GDM1 (cell line): ENCODE results near the gene ARHGAP8.

Experiments used
- DNase-seq: peaks from one replicate; lab custom pipeline; 2025; lab: John Stamatoyannopoulos, UW

Gene ARHGAP8

GRCh38 chr22:44802956-44803355 lies 50.6 kb downstream of the ARHGAP8 start:
- no peak for DNase-seq

DNA sequence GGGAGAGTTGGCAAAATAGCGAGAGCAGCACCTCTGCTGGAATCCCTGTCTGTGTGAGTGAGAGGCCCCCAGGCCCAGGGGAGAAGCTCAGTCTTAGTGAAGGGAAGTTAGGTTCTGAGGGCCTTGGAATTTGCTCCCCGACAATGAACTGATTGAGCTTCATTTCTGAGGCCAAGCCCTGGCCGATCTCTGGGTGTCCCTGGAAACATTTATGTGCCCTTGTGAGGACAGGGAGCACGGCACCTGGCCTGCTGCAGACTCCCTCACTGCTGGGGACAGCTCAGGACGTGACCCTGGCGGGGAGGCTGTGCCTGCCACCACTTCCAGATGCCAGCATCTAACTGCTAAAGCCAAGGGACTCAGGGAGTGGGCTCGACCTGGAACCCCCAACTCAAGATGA lies 52.0 kb downstream of the ARHGAP8 start:
- no peak for DNase-seq

- DNase-seq = no peak
These were observed 53.3 kb downstream of the ARHGAP8 start for GRCh38 chr22:44805711-44806110.

DNA sequence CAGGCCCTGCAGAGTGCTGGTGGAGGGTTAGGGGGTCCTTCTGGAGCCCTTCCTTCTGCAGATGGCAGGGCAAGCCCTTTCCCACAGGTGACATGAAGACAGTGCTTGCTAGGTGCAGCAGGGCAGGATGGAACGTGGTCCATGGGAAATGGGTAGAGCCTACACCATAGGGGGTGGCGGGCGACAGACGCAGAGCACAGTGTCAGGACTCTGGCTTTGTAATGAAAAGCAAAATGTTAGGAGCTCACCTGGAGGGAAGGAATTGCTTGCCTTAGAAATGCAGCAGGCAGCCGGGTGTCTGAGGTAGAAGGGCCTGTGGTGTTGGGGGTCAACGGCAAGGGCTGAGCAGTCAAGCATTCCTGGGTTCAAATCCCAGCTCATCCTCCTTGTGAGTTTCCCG lies 54.9 kb downstream of the ARHGAP8 start:
- no peak for DNase-seq

DNA sequence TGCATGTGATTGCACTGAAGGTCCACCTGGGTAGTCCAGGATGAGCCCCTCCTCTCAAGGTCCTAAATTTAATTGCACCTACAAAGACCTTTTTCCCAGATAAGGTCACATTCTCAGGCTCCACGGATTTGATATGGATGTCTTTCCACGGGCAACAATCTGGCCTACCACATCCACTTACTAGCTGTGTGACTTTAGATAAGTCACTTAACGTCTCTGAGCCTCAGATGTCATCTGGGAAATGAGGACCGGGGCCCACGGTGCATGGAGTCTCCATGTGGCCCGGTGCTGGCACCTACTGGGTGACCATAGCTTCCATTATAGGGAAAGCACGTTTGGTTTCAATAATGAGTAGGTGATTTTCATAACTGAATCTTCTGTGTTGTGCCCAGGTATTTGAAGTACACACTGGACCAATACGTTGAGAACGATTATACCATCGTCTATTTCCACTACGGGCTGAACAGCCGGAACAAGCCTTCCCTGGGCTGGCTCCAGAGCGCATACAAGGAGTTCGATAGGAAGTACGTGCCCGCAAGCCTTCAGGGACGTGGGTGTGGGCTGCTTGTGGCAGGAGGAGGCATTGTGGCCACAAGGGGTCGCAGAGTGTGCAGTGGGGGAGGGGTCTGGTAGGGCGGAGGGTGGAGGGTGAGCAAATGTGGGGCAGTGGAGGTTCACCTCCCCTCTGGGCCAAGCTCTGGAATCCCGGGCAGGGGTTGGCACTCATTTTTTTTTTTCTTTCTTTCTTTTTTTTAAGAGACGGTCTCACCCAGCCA lies 55.7 kb downstream of the ARHGAP8 start:
- DNase-seq = no peak

DNA sequence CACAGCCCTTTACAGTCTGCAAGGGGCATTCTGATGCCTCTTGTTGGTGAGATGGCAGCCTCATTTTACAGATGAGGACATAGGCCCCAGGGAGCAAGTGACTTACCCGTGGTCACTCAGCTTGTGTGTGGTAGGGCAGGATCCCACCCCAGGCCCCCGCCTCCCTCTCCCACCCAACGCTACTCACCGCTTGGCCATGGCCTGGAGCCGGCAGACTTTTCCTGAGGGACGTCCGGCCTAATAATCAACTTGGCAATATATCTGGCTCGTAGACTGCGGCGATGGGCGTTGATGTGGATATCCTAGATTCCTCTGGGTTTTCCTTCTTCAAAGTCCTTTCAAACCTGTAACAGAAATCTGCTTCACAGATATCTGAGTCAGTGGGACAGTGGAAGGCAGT lies 57.1 kb downstream of the ARHGAP8 start:
- no peak for DNase-seq

GRCh38 chr22:44811141-44811540 lies 58.8 kb downstream of the ARHGAP8 start:
- DNase-seq = no peak

DNA sequence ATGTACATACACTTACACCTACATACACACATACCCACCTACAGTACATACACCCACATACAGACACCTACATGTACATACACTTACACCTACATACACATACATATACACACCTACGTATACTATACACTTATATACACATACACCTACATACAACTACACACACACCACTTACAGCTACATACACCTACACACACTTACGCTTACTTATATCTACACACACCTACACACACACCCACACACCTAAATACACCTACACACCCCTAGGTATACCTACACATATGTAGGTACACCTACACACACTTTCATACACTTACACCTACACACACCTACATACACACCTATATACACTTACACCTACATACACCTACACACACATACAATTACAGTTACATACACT lies 61.0 kb downstream of the ARHGAP8 start:
- no peak for DNase-seq

DNA sequence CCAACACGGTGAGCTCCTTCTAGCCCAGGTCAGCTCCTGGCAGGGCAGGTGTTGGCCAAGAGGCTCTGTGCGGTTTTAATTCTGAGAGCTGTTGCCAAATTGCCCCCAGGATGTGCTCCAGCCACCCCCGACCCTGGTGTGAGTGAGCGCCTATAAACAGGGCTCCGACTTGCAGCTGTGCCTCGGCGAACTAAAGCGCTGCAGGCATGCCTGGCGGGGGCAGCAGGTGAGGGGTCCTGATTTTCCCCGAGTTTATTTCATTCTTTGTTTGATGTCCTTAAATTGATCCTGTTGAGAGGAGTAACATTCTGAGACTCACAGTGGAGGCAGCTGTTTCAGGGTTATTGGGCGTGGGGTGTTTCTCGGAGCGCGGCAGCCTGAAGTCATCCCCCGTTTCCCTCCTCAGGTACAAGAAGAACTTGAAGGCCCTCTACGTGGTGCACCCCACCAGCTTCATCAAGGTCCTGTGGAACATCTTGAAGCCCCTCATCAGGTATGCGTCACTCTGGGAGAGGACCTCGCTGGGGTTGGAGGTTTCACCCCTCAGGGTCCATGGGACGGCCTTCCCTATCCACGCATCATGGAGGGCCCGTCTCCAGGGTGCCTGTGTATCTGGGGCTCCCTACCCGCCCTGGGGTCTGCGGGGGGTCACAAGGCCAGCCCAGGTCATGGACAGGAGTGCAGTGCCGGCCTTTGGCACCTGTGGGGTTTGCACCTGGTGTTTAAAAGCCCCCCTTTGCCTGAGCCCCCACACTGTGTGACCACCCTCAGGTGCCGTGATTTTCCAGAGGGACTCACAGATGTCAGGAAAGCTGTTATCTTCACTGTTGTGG lies 62.1 kb downstream of the ARHGAP8 start:
- DNase-seq = no peak

DNA sequence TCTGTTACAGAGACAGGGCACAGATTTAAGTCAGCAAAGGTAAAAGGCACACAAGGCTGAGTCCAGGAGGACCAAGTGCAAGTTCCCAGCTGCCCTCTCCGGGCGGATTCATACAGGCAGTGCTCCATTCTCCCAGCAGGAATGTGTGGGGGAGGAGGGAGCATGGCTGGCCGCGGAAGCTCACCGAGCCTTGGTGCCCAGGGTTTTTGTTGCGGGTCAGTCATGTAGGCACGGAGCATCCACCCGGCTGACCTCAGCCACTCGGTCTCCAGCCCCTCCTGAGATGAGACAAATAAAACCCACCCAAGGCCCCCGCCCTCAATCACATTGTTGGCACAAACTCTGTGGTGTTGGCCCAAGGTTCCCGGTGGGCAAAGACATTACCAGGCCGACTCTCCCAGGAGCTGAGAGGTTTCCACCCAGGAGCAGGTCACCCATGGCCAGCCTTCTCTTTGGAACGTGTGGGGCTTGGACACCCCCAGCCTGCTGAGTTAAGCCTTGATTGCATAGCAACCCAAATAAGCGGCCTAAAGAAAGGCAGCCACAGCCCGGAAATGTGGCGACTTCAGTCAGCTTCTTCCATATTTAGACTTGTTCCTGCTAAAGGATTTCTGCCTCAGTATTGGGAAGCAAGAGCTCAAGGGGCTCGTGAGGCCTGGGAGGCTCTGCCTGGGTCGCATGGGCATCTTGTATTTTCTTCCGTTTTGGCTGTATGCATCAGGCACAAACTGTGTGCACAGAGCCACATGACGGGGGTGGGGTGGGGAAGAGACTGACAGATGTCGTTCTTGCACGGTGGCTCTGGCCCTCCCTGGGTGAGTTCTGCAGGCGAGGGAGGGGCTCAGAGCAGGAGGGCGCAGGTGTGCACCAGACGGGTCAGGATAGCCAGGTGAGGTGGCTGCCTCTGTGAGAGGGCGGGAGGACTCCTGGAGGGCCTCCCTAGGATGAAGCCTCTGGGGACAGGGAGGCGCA lies 63.0 kb downstream of the ARHGAP8 start:
- DNase-seq = no peak

- no peak for DNase-seq
These were observed 63.8 kb downstream of the ARHGAP8 start for GRCh38 chr22:44816141-44816540.

- DNase-seq = no peak
These were observed 66.4 kb downstream of the ARHGAP8 start for GRCh38 chr22:44818727-44819126.

DNA sequence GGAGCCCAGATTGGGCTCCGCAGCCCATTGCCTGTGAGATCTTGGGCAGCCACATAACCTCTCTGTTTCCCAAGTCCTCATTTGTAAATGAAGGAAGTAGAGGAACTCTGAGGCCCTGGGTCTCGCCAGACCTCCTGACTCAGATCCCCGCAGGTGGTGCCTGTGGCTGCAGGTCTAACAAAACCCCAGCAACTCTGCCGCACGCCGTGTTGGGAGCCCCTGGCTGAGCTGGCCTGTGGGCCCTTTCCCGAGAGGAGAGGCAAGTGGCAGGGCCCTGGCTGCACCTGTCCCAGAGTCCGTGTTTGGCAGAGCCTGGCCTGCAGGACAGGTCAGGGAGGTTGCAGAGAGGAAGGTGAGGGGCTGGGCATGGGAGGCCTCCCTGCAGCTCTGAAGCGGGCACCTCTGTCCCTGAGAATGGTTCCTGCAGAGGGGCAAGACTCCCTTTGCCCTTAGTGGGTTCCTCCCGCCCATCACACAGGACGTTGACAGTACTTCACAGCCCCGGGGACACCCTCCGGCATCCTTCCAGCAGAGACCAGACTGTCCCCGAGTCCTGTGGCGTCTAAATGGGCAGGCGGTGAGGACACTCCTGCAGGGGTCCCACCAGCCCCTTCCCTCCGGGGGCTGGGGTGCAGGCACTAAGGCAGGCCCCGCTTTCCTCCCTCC lies 67.7 kb downstream of the ARHGAP8 start:
- no peak for DNase-seq

DNA sequence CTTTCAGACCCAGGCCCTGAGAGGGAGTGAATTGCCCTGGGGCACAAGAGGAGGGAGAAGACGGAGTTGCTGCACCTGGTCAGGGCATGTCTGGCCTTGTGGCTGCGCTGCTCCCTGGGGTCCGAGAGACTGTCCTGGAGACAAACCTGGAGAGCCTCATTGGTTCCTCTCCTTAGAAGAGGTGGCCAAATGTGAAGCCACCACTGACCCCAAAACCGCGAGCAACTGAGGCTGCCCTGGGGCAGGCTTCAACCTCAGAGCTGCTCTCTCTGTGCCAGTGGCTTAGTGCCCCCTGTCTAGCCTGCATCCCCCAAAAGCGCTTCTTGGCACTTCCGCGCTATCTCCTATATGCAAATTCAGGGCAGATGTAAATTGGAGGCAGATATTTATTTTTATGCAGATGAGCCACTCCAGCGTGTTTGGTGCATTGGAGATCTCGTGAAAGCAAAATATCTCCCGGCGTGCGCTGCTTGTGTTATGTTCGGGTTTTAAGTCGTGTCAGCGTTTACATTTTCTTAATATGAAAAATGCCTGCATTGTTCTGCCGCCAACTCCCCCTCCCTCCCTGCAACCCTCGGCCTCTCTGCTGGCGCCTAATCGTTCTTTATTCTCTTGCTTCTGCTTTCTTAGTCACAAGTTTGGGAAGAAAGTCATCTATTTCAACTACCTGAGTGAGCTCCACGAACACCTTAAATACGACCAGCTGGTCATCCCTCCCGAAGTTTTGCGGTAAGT lies 69.5 kb downstream of the ARHGAP8 start:
- no peak for DNase-seq

DNA sequence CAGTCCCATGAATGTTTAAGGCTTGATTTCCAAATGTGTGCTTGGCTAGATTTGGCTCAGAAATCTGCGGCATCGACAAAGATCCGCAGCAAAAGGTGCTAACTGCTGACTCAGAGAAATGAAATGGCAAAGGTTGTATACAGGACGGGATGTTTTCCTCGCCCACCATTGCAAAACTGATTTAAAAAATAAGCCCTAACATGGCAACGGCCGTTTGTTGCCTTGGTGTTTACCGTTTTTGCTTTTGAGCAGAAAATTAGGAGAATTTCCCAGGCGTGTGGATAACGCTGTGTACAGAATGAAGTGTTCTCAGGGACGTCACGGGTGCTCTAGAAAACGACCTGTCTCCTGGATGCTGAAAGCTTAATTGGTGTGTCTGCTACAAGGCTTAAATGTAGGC lies 70.2 kb downstream of the ARHGAP8 start:
- DNase-seq = no peak

- no peak for DNase-seq
These were observed 71.0 kb downstream of the ARHGAP8 start for GRCh38 chr22:44823396-44823795.

DNA sequence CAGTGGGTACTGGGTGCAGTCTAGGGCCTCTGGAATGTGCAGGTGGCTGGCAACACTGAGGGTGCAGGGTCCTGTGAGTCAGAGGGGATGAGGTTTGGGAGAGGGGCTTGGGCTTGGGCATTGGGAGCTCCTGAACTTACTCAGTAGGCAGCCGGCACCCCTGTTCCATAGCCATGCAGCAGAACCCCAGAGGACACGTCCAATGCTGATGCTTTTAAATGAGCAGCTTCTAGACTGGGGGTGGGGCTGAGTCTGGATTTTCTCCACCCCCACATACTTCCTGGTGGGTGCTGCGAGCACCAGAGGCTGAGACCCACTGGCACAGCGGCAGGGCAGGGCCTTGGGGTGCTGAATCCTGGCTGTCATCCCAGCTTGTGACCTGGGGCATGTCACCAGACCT lies 71.4 kb downstream of the ARHGAP8 start:
- DNase-seq = no peak

DNA sequence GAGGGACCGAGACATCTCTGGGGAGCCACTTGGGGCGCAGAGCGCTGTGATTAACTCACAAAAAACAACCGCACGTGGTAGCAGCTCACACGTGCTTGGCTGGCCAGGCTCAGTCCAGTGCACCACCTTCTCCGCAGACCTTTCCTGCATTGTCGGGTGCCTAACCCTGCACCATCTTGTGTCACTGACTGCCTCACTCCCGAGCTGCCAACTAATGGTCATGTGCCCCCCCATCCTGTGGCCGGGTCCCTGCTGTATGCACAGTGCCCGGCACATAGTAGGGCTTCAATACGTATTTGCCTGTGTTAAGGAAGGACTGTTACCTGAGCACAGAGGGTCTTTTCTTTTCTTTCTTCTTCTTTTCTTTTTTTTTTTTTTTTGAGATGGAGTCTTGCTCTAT lies 71.9 kb downstream of the ARHGAP8 start:
- no peak for DNase-seq

- no peak for DNase-seq
These were observed 73.2 kb downstream of the ARHGAP8 start for GRCh38 chr22:44825310-44826150.

DNA sequence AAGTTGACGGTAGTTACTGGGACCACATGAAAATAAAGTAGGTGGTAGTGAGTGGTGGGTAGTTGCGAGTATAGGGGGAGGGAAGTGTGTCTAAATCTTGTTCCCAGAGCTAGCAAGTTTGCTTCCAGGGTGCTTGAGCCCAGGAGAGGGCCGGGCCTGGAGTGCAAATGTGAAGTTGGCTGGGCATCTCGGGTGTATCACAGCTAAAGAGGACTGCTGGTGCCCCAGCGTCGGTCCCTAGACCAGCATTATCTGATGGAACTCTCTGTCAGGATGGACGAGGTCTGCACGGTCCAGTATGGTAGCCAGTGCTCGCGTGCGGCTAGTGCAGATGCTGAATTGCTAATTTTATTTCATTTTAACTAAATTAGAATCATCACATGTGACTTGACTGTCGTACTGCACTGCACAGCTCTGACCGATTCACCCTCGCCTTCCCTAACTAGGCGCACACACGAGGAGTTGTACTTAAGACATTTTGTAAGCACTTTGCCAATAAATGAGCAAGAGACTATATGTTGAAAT lies 75.4 kb downstream of the ARHGAP8 start:
- no peak for DNase-seq
